Brain microvascular endothelial cell (primary cell): ENCODE results near the gene SRPK3.

Experiments used
- DNase-seq: peaks from one replicate; pipeline ENCODE4 v3.0.0-alpha.2; 2020
- H3K27ac ChIP-seq: fragments of 250-450 bp; sonication (Bioruptor Pico); 2 replicates; pipeline ENCODE4 v1.5.1; 2020; ENCODE audit warnings: mild to moderate bottlenecking, moderate library complexity
- H3K27me3 ChIP-seq: fragments of 250-450 bp; sonication (Bioruptor Pico); replicated peaks from 2 replicates; pipeline ENCODE4 v1.5.1; 2020; ENCODE audit warnings: mild to moderate bottlenecking
- H3K36me3 ChIP-seq: fragments of 250-450 bp; sonication (Bioruptor Pico); replicated peaks from 2 replicates; pipeline ENCODE4 v1.5.1; 2020; ENCODE audit warnings: mild to moderate bottlenecking
- H3K4me3 ChIP-seq: 2 replicates; pipeline ENCODE4 v1.5.1; 2011; ENCODE audit warnings: low read depth, mild to moderate bottlenecking, control low read depth, low read length, moderate library complexity
- in situ Hi-C: cut with HindIII; loops from 2 replicates; pipeline ENCODE4 v1.10.0; 2017; ENCODE audit warnings: low sequenced_read_pairs, low pct_ligation_motif_present
- TF ChIP-seq, protein P1 (sequence below): IDR thresholded peaks from 2 replicates; pipeline ENCODE4 v1.5.1; 2011; ENCODE audit warnings: low read depth, mild to moderate bottlenecking, moderate library complexity, low read length, control low read depth, inconsistent platforms; ENCODE audit errors: missing control alignments

Gene SRPK3

DNA sequence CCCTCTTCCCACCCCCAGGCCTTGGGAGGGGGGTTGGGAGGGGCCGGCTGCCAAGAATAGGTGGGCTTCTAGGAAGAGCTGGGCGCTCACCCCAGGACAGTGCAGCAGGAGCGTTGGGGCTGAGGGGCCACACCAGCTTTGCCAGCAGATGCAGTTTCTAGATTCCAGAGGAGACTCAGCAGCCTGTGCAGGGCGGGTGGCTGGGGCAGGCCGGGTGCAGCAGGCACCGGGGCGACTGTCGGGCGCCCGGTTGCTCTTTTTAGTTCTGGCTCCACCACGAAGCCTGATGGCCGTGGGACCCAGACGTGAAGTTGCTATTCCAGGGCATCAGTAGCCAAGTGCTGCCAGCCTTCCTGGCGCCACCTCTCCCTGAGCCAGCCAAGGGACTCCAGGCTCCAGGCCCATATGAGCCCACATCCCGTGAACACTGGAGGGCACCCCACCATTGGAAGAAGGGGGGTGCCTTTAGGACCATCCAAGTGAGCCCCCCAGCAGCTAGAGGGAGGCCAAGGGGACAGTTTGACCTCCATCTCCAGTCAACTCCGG lies 19.4 kb downstream of the SRPK3 start:
- H3K36me3 ChIP-seq, result peaks cover 3% of the 10 kb centered on the region
- H3K27me3 ChIP-seq, result no peaks in the 10 kb centered on the region
- TF ChIP-seq, protein P1, sequence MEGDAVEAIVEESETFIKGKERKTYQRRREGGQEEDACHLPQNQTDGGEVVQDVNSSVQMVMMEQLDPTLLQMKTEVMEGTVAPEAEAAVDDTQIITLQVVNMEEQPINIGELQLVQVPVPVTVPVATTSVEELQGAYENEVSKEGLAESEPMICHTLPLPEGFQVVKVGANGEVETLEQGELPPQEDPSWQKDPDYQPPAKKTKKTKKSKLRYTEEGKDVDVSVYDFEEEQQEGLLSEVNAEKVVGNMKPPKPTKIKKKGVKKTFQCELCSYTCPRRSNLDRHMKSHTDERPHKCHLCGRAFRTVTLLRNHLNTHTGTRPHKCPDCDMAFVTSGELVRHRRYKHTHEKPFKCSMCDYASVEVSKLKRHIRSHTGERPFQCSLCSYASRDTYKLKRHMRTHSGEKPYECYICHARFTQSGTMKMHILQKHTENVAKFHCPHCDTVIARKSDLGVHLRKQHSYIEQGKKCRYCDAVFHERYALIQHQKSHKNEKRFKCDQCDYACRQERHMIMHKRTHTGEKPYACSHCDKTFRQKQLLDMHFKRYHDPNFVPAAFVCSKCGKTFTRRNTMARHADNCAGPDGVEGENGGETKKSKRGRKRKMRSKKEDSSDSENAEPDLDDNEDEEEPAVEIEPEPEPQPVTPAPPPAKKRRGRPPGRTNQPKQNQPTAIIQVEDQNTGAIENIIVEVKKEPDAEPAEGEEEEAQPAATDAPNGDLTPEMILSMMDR, result no peak
- no peak for DNase-seq
- no peak overlapping the region for H3K27ac ChIP-seq
- no peak overlapping the region for H3K4me3 ChIP-seq
- in situ Hi-C loops, result no loop called here

DNA sequence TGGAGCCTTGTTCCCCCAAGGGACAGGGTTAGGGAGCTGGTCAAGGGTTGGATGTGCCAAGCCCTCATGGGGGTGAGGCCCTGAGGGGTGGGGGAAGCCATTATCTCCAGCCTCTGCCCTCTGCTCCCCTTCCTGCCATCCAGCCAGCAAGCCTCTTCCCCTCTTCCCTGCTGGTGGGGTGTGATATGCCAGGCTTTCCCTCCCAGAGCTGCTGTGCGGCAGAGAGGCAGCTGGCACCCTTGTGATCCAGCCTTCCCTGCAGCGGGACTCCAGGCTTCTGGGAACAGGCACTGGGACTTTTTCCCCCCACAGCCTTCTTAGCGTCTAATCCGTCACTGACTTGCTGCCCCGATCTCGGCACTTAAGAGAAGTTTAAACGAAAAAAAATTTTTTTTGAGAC lies 19.9 kb downstream of the SRPK3 start:
- in situ Hi-C loops, result no loop called here
- H3K4me3 ChIP-seq, result no peak overlapping the region
- H3K27ac ChIP-seq, result no peak overlapping the region
- peaks cover 3% of the 10 kb centered on the region for H3K36me3 ChIP-seq
- TF ChIP-seq, protein P1, result no peak
- DNase-seq, result no peak
- H3K27me3 ChIP-seq, result no peaks in the 10 kb centered on the region

DNA sequence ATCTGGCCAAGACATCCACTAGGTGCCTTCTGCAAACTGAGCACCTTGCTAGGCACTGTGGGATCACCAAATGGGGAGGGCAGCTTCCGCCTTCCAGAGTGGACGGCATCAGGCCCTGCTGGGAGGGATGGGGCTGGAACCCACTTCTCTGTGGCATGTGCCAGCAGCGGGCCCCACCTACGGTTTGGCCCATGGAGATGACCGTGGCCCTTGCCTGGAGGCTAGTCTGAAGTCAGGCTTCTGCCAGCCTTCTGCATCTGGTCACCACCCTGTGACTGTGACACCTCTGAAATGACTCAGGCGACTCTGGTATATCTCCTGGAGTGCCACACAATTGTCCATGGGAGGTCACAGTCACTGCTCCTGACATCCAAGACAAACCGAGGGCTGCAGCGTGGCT lies 20.8 kb downstream of the SRPK3 start:
- Histone ChIP-seq H3K27me3 (no peaks in the 10 kb centered on the region), H3K27ac (no peak overlapping the region), H3K4me3 (no peak overlapping the region), H3K36me3 (no peaks in the 10 kb centered on the region)
- TF ChIP-seq, protein P1, result no peak
- DNase-seq, result no peak
- in situ Hi-C loops, result no loop called here

DNA sequence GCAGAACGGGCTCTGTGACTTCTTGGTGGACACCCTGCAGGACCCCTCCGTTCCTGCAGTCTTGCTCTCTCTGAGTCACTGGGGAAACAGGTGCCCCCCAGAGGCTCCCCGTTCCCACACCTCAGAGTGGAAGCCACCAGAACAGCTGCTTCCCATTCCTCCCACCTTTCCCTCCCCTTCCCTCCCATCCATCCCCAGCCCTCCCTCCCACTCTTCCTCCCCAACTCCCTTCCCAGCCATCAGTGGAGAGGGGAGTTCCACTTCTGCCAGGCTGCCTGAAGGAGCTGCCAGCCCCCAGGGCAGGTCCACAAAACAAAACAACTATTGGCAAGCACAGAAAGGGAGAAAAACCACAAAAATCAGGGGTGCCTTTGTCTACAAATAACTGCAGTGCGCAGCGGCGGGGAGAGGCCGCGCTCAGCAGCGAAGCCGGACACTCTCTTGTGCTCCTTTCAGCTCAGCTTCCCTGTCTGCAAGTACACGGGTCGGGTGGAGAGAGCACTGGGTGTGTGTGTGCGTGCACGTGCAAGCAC lies 21.7 kb downstream of the SRPK3 start:
- no peak overlapping the region for H3K4me3 ChIP-seq
- in situ Hi-C loops, result no loop called here
- DNase-seq, result no peak
- TF ChIP-seq, protein P1, result no peak
- no peaks in the 10 kb centered on the region for H3K36me3 ChIP-seq
- H3K27ac ChIP-seq, result no peak overlapping the region
- no peaks in the 10 kb centered on the region for H3K27me3 ChIP-seq

DNA sequence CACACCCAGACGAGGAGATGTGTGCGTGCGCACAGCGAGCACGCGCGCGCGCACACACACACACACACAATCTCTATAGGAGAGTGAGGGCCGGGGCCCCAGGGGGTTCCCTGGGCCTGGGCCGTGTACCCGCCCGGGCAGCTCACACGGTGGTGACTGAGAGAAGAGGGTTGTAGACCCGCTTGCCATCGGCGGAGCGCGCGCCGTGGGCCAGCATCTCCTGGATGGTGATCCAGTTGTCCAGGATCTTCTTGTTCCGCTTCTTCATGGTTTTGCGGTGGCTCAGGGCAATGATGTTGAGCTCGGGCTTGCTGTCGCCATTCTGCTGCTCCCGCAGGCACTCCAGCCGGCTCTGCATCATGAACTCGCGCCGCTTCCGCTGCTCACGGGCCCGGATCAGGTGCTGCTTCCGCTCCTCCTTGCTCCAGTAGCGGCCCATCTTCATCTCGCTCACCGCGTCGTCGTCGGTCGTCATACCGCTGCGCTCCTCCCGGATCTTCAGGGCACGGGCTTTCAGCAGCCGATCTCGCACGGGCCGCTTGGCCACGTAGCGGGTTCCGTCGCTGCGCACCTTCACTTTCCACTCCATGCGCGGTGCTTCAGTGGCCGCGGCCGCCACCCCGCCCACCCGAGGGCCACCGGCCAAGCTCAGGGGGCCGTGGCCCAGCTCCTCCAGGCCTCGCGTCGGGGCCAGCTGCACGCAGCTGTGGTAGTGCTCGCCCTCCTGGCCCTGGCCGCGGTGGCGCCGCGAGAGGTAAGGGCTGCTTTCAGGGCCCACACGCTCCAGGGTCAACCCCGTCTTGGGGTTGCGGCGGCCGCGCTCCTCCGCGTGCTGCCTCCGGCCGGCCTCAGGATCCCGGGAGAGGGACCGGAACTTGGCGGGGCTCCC lies 22.6 kb downstream of the SRPK3 start:
- Histone ChIP-seq H3K36me3 (no peaks in the 10 kb centered on the region), H3K27ac (no peak overlapping the region), H3K4me3 (no peak overlapping the region), H3K27me3 (no peaks in the 10 kb centered on the region)
- TF ChIP-seq, protein P1, result no peak
- in situ Hi-C loops, result no loop called here
- no peak for DNase-seq
